ENCODE measurements around the gene PUS7. TPM values are rescaled to one million over a fixed set of nuclear protein-coding genes. Genes with fewer than 3 reads are reported as not detected.

The PUS7 gene
- total and polyA plus RNA-seq, 2 of the 8 experiments (the other 6 are each of a cell fraction or from before 2014, with no cell fraction given): 18.9 to 65.2 TPM

- TF ChIP-seq CHD7 (IDR thresholded peaks at IDR 0.05; ENCODE audit: insufficient replicate concordance, low read length) (no peak), TAF7 (optimal IDR thresholded peaks at IDR 0.05; ENCODE audit: borderline replicate concordance, low read depth, low read length) (peak; percentile 72), TBP (IDR thresholded peaks at IDR 0.05; ENCODE audit: low read depth, low read length) (peak; percentile 94), SIX5 (IDR thresholded peaks at IDR 0.05; ENCODE audit: low read depth, low read length) (no peak), SIN3A (conservative IDR thresholded peaks at IDR 0.05 in 1 of 2, IDR thresholded peaks at IDR 0.05 in 1 of 2; ENCODE audit: low read depth in 1 of 2, low read length in 2 of 2) (peak in 1 of 2 experiments; percentile 63; a peak in 2 of 4 replicates), MAX (IDR thresholded peaks at IDR 0.05) (peak; percentile 54)
These were observed 10.0 kb upstream of the PUS7 start, which contains the start of gene RINT1 (continued) for GRCh38 chr7:105531792-105532671.
